ENCODE measurements around the gene GRAMD2B. TPM values are rescaled to one million over a fixed set of nuclear protein-coding genes. Genes with fewer than 3 reads are reported as not detected.
A peak's percentile ranks its signal among the peaks of the same experiment; 100 is the strongest.

Gene GRAMD2B
- total RNA-seq, 1 donor from 2014 or later, result 11.0 TPM

DNA sequence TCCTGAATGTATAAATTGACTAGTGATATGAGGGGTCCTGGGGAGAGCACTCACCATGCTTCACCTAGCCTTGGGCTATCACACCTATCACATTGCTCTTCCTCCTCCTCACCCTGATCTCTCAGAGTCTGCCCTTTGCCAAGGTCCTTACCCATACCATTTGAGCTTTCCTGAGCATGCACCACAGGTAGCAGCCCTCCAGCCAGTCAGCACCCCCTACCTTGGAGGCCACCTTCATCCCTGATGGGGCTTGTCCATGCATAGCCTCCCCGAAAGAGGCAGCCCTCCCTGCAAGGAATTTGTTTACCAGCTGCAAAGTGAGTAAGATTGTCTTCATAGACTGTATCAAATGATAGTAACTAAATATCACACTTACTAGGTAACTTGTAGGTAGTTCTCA lies 88.8 kb downstream of the GRAMD2B start:
- peaks cover 35% of the 10 kb centered on the region for H3K4me1 Mint-ChIP-seq
- Histone ChIP-seq H3K36me3 (no peaks in the 10 kb centered on the region), H3K79me2 (ENCODE audit: low read depth) (no peaks in the 10 kb centered on the region), H3K27me3 (no peaks in the 10 kb centered on the region), H3K4me2 (no peak overlapping the region), H3K4me3 (no peak overlapping the region), H4K20me1 (ENCODE audit: low read depth) (no peaks in the 10 kb centered on the region), H3K9me3 (ENCODE audit: low read depth) (no peaks in the 10 kb centered on the region), H3K27ac (no peak overlapping the region), H3K4me1 (no peaks in the 10 kb centered on the region), H3K9ac (no peak overlapping the region), H3F3A (ENCODE audit: low read depth) (no peaks in the 10 kb centered on the region), H2AFZ (replicated peaks) (no peak overlapping the region)
- H3K4me3 Mint-ChIP-seq, result no peak overlapping the region
- H3K27ac Mint-ChIP-seq, result no peak overlapping the region
- H3K27me3 Mint-ChIP-seq (ENCODE audit: insufficient read depth, low read depth), result peaks cover 9% of the 10 kb centered on the region
- H3K9me3 Mint-ChIP-seq, result peaks cover 8% of the 10 kb centered on the region
- H3K36me3 Mint-ChIP-seq, result peaks cover 1% of the 10 kb centered on the region
- TF ChIP-seq CTCF (IDR thresholded peaks at IDR 0.05) (no peak), EZH2 (IDR thresholded peaks at IDR 0.05) (no peak), EZH2phosphoT487 (IDR thresholded peaks at IDR 0.05) (no peak)
- DNase-seq (ENCODE audit: low spot score), result no peak

GRCh38 chr5:126512451-126512850 lies 89.2 kb downstream of the GRAMD2B start:
- Mint-ChIP-seq H3K27ac (no peak overlapping the region), H3K4me1 (peaks cover 35% of the 10 kb centered on the region), H3K4me3 (no peak overlapping the region), H3K27me3 (ENCODE audit: insufficient read depth, low read depth) (peaks cover 9% of the 10 kb centered on the region), H3K9me3 (peaks cover 4% of the 10 kb centered on the region), H3K36me3 (no peaks in the 10 kb centered on the region)
- no peak overlapping the region for H3K27ac ChIP-seq
- H4K20me1 ChIP-seq (ENCODE audit: low read depth), result no peaks in the 10 kb centered on the region
- no peaks in the 10 kb centered on the region for H3K27me3 ChIP-seq
- no peaks in the 10 kb centered on the region for H3K9me3 ChIP-seq (ENCODE audit: low read depth)
- no peaks in the 10 kb centered on the region for H3K79me2 ChIP-seq (ENCODE audit: low read depth)
- H2AFZ ChIP-seq (replicated peaks), result no peak overlapping the region
- TF ChIP-seq EZH2phosphoT487 (IDR thresholded peaks at IDR 0.05) (no peak), CTCF (IDR thresholded peaks at IDR 0.05) (no peak), EZH2 (IDR thresholded peaks at IDR 0.05) (no peak)
- H3K36me3 ChIP-seq, result no peaks in the 10 kb centered on the region
- H3K4me3 ChIP-seq, result no peak overlapping the region
- no peak for DNase-seq (ENCODE audit: low spot score)
- no peaks in the 10 kb centered on the region for H3F3A ChIP-seq (ENCODE audit: low read depth)
- no peaks in the 10 kb centered on the region for H3K4me1 ChIP-seq
- no peak overlapping the region for H3K9ac ChIP-seq
- H3K4me2 ChIP-seq, result no peak overlapping the region

DNA sequence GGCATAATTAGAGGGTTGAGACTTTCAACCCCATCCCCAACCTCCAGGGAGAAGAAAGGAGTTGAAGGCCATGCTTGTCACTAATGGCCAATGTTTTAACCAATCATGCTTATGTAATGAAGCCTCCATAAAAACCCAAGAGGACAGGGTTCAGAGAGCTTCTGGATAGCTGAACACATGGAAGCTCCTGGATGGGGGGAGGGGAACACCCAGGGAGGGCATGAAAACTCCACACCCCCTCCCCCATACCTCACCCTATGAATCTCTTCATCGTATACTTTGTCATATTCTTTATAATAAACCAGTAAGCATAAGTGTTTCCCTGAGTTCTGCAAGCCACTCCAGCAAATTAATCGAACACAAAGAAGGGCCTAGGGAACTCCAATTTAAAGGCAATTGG lies 90.1 kb downstream of the GRAMD2B start:
- Histone ChIP-seq H3K79me2 (ENCODE audit: low read depth) (no peaks in the 10 kb centered on the region), H3K27me3 (no peaks in the 10 kb centered on the region), H2AFZ (replicated peaks) (no peak overlapping the region), H4K20me1 (ENCODE audit: low read depth) (no peaks in the 10 kb centered on the region), H3K4me3 (no peak overlapping the region), H3K36me3 (no peaks in the 10 kb centered on the region), H3K4me1 (no peaks in the 10 kb centered on the region), H3K27ac (no peak overlapping the region), H3F3A (ENCODE audit: low read depth) (no peaks in the 10 kb centered on the region), H3K9me3 (ENCODE audit: low read depth) (no peaks in the 10 kb centered on the region), H3K4me2 (no peak overlapping the region), H3K9ac (no peak overlapping the region)
- Mint-ChIP-seq H3K9me3 (peaks cover 4% of the 10 kb centered on the region), H3K36me3 (no peaks in the 10 kb centered on the region), H3K4me1 (peaks cover 35% of the 10 kb centered on the region), H3K4me3 (no peak overlapping the region), H3K27ac (peak overlapping the region; percentile 26), H3K27me3 (ENCODE audit: insufficient read depth, low read depth) (peaks cover 9% of the 10 kb centered on the region)
- no peak for TF ChIP-seq EZH2 (IDR thresholded peaks at IDR 0.05)
- no peak for TF ChIP-seq CTCF (IDR thresholded peaks at IDR 0.05)
- TF ChIP-seq EZH2phosphoT487 (IDR thresholded peaks at IDR 0.05), result no peak
- no peak for DNase-seq (ENCODE audit: low spot score)
